Peyer's patch (tissue), 4 donors: ENCODE results near the gene PLA2G12A.

Experiments
- CTCF ChIP-seq, 6 experiments: fragments of 450-650 bp in 4 of 6; fragments of 200-600 bp in 2 of 6; sonication (generic) in 1 of 6; IDR thresholded peaks; one replicate each; pipeline ENCODE4 v1.5.1; 2017 to 2019; ENCODE audit warnings: antibody characterized with exemption in 6 of 6, mild to moderate bottlenecking in 3 of 6, moderate library complexity in 1 of 6
- POLR2A ChIP-seq, 2 donors: fragments of 450-650 bp; IDR thresholded peaks; one replicate each; pipeline ENCODE4 v1.5.1; 2017; ENCODE audit warnings: antibody characterized with exemption in 2 of 2, mild to moderate bottlenecking in 2 of 2, moderate library complexity in 2 of 2

DNA sequence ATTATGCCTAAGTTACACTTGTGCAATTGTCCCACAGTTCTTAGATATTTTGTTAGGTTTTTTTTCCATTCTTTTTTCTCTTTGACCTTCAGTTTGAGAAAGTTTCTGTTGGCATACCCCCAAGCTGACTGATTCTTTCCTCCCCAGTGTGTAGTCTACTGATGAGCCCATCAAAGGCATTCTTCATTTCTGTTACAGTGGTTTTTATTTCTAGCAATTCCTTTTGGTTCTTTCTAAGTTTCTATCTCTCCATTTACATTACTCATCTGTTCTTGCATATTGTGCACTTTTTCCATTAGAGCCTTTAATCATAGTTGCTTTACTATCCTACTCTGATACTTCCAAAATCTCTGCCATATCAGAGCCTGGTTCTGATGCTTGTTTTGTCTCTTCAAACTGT lies 58.5 kb downstream of the PLA2G12A start:
- TF ChIP-seq POLR2A (IDR thresholded peaks at IDR 0.05) (no peak), CTCF (IDR thresholded peaks at IDR 0.05) (no peak)
